H1 (cell line): ENCODE results near the gene PRRT1. TPM values are rescaled to one million over a fixed set of nuclear protein-coding genes. Genes with fewer than 3 reads are reported as not detected.

Experiments
- FOSL1 ChIP-seq: IDR thresholded peaks from 2 replicates; pipeline ENCODE4 v1.6.1; 2011; ENCODE audit warnings: mild to moderate bottlenecking, low read depth, low read length, moderate library complexity; ENCODE audit not compliant: insufficient read depth
- USF2 ChIP-seq: IDR thresholded peaks from 2 replicates; pipeline ENCODE4 v1.6.1; 2011; ENCODE audit warnings: low read length, improper control_type of control experiment
- polyA plus RNA-seq, 7 experiments: library from polyadenylated mRNA; depleted of rRNA in 3 of 7; stranded (reverse) in 5 of 7; unstranded in 2 of 7; fragments of >200 nt in 5 of 7; fragments of 200-250 nt in 2 of 7; gene quantifications; 1 replicate in 5 of 7; 2 replicates in 1 of 7; 4 replicates in 1 of 7; pipeline versions ENCODE4 v1.2.1 to v1.2.3, GENCODE V29; 2011 to 2013; ENCODE audit warnings: missing spikeins in 2 of 7, mixed read lengths in 2 of 7
- total RNA-seq: library from RNA; stranded (reverse); fragmentation: NEBNext Ultra II Directional; extraction: Animal tissue kit (Norgen Biotek cat#: 25700); gene quantifications from 2 replicates; pipeline ENCODE4 v1.2.1, GENCODE V29; 2021

PRRT1 gene
- total and polyA plus RNA-seq, 2 of the 8 experiments (the other 6 are each of a cell fraction or from before 2014, with no cell fraction given), result 0.71 to 2.8 TPM

DNA sequence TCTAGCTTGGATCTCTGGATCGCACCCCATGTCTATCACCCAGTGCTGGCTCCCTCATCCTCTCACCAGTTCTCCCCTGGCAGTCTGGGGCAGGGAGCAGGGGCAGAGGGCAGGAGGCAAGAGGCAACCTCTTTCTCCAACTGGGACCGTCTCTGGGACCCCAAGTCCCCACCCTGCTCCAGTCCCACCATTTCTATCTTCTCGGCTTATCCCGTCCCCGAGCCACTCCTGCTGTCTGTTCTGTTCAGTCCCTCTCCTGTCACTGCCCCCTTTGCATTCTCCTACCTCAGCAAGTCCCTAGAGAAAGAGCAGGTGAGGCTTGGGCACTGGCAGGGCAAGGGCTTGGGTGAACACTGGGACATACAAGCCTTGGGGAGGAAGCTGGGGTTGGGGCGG, 42.0 kb downstream of the PRRT1 start (continued):
- TF ChIP-seq FOSL1, result no peak
- TF ChIP-seq USF2, result no peak
